Measurements from ENCODE around the gene SLC41A3.

The SLC41A3 gene

DNA sequence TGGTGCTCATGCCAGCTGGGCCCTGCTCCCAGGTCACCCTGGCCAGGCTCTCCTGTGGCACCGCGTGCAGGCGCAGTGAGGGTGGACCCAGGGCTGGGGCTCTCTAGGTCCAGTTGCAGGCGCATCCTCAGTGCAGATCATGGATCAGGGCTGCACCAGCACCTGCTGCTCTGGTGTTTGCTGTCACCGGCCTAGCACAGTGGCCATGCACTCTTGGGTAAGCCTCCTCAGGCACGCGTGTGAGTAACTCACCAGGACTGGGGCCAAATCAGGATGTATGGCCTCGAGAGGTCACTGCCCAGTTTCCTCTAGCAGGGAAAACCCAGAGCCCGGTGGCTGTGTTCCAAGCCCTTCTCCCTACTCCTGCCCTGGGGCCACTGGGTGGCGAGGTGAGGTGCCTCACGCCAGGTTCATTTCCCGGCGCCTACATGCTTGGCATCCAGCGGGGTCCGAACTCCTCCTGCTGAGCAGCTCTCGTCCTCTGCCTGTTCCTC is 45.5 kb upstream of the SLC41A3 start:
- TF ChIP-seq, protein P1, sequence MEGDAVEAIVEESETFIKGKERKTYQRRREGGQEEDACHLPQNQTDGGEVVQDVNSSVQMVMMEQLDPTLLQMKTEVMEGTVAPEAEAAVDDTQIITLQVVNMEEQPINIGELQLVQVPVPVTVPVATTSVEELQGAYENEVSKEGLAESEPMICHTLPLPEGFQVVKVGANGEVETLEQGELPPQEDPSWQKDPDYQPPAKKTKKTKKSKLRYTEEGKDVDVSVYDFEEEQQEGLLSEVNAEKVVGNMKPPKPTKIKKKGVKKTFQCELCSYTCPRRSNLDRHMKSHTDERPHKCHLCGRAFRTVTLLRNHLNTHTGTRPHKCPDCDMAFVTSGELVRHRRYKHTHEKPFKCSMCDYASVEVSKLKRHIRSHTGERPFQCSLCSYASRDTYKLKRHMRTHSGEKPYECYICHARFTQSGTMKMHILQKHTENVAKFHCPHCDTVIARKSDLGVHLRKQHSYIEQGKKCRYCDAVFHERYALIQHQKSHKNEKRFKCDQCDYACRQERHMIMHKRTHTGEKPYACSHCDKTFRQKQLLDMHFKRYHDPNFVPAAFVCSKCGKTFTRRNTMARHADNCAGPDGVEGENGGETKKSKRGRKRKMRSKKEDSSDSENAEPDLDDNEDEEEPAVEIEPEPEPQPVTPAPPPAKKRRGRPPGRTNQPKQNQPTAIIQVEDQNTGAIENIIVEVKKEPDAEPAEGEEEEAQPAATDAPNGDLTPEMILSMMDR (IDR thresholded peaks at IDR 0.05) = no peak

DNA sequence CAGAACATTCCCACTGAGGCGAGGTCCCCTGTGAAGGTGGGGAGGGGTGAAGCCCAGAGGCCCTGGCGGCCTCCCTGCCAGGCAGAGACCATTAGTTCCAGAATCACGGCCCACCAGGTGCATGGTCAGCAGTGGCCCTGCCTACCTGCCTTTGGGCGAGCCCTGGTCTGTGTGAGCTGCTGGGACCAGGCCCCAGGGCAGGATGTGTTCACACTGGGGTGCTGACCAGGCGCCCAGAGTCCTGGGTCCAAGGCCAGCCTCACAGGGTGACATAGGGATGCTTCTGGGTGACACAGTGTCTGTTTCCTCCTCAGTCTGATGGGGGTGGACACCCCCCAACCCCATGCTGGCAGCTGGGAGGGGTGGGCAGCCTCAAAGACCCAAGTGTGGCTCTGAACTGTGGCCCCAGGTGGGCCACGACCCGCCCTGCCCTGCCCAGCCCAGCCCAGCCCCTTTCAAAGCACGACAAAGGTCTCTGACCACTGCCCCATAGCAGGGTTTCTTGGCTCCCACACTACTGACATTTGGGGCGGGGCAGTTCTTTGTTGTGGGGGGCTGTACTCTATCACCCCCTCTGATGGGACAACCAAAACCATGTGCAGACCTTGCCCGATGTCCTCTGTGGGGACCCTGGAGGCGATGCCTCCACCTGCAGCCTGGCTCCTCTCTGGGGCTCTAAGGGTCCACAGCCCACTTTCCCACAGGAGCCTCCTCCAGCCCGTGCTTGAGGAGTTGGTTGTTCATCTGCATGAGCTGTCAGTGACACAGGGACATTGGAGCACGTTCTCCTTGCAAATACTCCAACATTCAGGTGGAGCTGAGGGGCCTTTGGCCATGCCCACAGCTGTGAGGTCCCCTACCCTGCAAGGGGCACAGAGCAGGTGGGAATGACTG is 44.8 kb upstream of the SLC41A3 start:
- TF ChIP-seq, protein P1 (IDR thresholded peaks at IDR 0.05) = no peak

DNA sequence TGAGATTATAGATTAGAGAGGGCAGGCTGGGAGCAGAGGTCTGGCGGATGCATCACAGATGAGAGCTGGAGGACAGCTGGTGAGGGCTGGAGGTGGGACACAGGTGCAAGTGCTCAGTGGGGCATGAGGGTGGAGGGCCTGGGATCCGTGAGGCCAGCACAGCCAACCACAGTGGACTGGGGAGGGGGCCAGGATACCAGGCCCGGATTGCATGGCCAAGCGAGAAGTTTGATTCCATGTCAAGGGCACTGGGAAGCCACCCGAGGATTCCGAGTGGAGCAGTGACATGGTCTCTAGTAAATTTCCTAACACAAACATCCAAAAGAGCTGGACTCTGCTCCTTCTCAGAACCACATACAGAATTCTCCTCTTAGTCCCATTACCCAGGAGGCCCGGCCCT is 44.0 kb upstream of the SLC41A3 start:
- TF ChIP-seq, protein P1 (IDR thresholded peaks at IDR 0.05) = no peak

DNA sequence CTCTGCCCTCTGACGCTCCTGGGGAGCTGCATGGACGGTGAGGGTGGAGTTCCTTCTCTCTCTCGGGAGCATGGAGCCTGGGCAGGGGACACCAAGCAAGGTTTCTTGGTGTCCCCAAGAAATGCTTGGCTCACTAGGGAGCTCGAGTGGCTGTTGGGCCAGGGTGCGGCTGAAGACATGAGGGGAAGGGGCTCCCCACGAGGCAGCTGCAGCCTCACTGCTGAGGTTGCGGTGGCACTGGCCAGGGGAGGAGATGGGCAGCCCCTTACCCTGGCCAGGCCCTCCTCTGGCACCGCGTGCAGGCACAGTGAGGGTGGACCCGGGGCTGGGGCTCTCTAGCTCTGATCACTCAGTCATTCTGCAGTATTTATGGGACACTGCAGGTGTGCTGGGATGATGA is 43.5 kb upstream of the SLC41A3 start:
- TF ChIP-seq, protein P1 (IDR thresholded peaks at IDR 0.05) = no peak

DNA sequence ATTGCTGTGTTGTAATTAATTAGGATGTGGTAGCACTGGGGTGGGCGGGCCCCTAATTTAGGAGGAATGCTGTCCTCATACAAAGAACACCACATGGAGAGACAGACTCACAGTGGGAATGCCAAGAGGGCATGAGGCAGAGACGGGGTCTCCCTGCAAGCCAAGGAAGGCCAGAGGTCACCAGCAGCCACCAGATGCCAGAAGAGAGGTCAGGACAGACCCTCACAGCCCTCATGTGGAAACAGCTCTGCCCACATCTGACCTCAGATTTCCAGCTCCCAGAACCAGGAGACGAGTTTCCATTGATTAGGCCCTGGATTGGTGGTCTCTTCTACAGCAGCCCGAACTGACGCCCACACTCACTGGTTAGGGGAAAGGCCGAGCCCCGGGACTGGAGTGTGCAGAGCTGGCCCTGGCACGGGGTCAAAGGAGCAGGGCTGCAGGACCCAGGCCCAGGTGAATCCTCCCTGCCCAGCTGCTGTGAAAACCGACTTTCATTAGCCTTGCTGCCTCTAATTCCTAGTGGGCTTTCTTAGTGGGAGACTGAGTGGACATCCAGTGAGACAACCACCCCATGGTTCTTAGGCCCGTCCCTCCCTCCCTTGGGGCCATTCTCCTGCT is 43.0 kb upstream of the SLC41A3 start:
- TF ChIP-seq, protein P1 (IDR thresholded peaks at IDR 0.05) = no peak

DNA sequence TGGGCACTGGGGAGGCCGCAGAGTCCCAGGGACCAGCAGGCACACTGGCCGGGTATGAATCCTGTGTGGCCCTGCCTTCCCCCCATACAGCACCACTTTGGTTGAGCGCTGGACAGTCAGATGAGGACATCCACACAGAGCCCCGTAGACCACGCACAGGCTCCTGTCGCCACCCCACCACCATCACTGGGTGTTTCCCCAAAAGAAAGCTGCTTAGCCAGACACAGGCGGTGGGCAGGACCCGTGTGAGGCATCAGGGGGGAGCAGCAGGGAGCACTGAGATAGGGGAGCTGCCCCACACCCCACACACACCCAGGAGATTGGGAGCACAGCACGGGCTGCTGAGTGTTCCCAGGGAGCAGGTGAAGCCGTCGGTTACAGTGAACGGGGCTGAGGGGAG is 42.4 kb upstream of the SLC41A3 start:
- TF ChIP-seq, protein P1 (IDR thresholded peaks at IDR 0.05) = no peak

DNA sequence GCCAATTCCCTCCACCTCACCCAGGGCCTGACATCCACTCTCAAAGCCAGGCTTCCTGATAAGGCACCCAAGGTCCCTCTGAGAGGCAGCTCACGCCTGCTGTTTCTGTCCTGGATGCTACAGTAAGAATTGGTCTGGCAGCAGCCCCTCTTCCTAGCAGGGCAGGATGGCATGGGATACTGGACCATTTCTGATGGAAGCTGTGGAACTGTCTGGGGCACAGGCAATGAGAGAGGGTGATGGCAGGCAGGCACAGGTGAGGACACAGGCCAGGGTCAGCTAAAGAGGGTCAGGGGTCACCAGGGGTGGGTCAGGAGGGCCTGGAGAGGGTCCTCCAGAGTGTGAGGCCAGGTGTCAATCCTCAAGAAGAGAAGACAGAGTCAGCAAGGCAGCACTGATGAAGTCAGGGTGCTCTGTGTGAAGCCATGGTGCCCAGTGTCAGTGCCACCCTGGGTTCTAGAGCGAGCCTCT is 41.9 kb upstream of the SLC41A3 start:
- TF ChIP-seq, protein P1 (IDR thresholded peaks at IDR 0.05) = no peak

Measured in LNCAP (cell line).